WERI-Rb-1 (cell line): Measurements from ENCODE around the gene SP3.

Source experiments
- DNase-seq: peaks from one replicate; pipeline ENCODE4 v3.0.0-alpha.2; 2020
- H3K27ac ChIP-seq: fragments of 250-450 bp; sonication (Bioruptor Pico); 2 replicates; pipeline ENCODE4 v1.5.1; 2020; ENCODE audit warnings: mild to moderate bottlenecking, moderate library complexity
- H3K27me3 ChIP-seq: fragments of 250-450 bp; sonication (Bioruptor Pico); 2 replicates; pipeline ENCODE4 v1.5.1; 2021; ENCODE audit warnings: mild to moderate bottlenecking, low read depth, moderate library complexity; ENCODE audit not compliant: insufficient read depth, severe bottlenecking
- H3K36me3 ChIP-seq: fragments of 250-450 bp; sonication (Bioruptor Pico); 2 replicates; pipeline ENCODE4 v1.5.1; 2020; ENCODE audit warnings: mild to moderate bottlenecking, moderate library complexity
- H3K4me3 ChIP-seq: 2 replicates; pipeline ENCODE4 v1.5.1; 2011; ENCODE audit warnings: low read depth, mild to moderate bottlenecking, control low read depth, low read length
- H3K9me3 ChIP-seq: fragments of 250-450 bp; sonication (Bioruptor Pico); 2 replicates; pipeline ENCODE4 v1.5.1; 2021; ENCODE audit warnings: mild to moderate bottlenecking, moderate library complexity; ENCODE audit not compliant: severe bottlenecking
- TF ChIP-seq, protein P1 (sequence below): IDR thresholded peaks from 2 replicates; pipeline ENCODE4 v1.5.1; 2011; ENCODE audit warnings: low read depth, mild to moderate bottlenecking, control low read depth, inconsistent platforms, low read length

The SP3 gene

DNA sequence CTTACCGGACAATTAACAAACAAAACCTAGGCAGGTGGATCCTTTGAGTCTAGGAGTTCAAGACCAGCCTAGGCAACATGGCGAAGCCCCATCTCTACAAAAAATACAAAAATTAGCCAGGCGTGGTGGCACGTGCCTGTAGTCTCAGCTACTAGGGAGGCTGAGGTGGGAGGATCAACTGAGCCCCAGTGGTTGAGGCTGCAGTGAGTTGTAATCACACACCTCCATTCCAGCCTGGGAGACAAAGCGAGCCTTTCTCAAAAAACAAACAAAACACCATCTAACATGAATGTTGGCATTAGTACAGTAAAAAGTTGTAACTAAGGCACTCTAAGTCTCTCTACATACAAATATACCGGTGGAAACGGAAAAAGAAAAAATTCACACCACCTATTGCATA is 5.3 kb downstream of the SP3 start:
- TF ChIP-seq, protein P1, sequence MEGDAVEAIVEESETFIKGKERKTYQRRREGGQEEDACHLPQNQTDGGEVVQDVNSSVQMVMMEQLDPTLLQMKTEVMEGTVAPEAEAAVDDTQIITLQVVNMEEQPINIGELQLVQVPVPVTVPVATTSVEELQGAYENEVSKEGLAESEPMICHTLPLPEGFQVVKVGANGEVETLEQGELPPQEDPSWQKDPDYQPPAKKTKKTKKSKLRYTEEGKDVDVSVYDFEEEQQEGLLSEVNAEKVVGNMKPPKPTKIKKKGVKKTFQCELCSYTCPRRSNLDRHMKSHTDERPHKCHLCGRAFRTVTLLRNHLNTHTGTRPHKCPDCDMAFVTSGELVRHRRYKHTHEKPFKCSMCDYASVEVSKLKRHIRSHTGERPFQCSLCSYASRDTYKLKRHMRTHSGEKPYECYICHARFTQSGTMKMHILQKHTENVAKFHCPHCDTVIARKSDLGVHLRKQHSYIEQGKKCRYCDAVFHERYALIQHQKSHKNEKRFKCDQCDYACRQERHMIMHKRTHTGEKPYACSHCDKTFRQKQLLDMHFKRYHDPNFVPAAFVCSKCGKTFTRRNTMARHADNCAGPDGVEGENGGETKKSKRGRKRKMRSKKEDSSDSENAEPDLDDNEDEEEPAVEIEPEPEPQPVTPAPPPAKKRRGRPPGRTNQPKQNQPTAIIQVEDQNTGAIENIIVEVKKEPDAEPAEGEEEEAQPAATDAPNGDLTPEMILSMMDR, result no peak
- H3K27ac ChIP-seq, result 0 out of 2 replicates have a peak overlapping the region, but pooled peaks have one; percentile 20
- H3K4me3 ChIP-seq, result no peak overlapping the region
- no peaks in the 10 kb centered on the region for H3K9me3 ChIP-seq
- DNase-seq, result no peak
- H3K27me3 ChIP-seq, result no peaks in the 10 kb centered on the region
- peaks cover 61% of the 10 kb centered on the region for H3K36me3 ChIP-seq

- Histone ChIP-seq H3K9me3 (no peaks in the 10 kb centered on the region), H3K27me3 (no peaks in the 10 kb centered on the region), H3K36me3 (peaks cover 63% of the 10 kb centered on the region), H3K27ac (0 out of 2 replicates have a peak overlapping the region, but pooled peaks have one; percentile 20), H3K4me3 (no peak overlapping the region)
- TF ChIP-seq, protein P1, result no peak
- no peak for DNase-seq
These were observed 5.8 kb downstream of the SP3 start for GRCh38 chr2:173959358-173959884.

GRCh38 chr2:173958198-173958846 is 6.9 kb downstream of the SP3 start:
- Histone ChIP-seq H3K36me3 (peaks cover 73% of the 10 kb centered on the region), H3K27me3 (no peaks in the 10 kb centered on the region), H3K27ac (no peak overlapping the region), H3K9me3 (no peaks in the 10 kb centered on the region), H3K4me3 (no peak overlapping the region)
- TF ChIP-seq, protein P1, result no peak
- DNase-seq, result no peak

DNA sequence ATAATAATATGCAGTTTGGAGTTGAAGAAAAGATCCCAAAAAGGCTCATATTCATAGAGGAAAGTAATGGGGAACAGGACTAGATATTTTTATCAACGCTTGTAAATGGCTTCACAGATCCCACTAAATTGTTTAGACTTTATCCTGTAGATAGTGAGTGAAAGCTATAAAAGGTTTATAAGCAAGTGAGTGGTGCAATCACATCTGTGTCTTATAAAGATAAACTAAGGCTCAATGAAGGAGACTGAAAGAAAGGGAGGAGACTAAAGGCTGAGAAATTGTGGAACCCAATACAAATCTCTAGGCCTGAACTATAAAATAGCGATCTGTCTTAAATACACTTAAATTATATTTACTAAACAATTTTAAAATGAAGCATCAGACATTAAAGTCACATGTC is 7.7 kb downstream of the SP3 start:
- TF ChIP-seq, protein P1, result no peak
- H3K36me3 ChIP-seq, result peaks cover 74% of the 10 kb centered on the region

DNA sequence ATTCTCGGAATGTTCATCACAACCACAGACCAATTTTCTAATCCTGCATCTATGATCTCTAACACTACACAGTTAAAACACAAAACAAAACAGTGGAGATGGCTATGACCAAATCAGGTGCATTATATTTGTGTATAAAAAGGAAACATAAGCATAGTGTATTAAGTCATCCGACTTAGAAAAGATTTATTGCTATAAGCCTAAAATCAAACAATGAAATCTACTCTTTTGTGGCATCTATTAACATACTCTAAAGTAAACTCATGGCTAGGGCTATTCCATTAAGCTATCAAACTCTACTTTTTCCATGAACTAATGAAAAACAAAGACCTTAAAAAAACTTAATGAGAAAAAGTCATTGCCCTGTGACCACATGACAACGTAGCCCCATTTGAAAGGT is 8.7 kb downstream of the SP3 start:
- TF ChIP-seq, protein P1, result no peak
- peaks cover 77% of the 10 kb centered on the region for H3K36me3 ChIP-seq
- H3K9me3 ChIP-seq, result no peaks in the 10 kb centered on the region
- H3K27ac ChIP-seq, result no peak overlapping the region
- H3K4me3 ChIP-seq, result no peak overlapping the region
- no peak for DNase-seq
- H3K27me3 ChIP-seq, result no peaks in the 10 kb centered on the region

More for the DNA sequence above, 7.7 kb downstream of the SP3 start:
- no peak overlapping the region for H3K27ac ChIP-seq
- DNase-seq, result no peak
- no peaks in the 10 kb centered on the region for H3K9me3 ChIP-seq
- H3K27me3 ChIP-seq, result no peaks in the 10 kb centered on the region
- no peak overlapping the region for H3K4me3 ChIP-seq

DNA sequence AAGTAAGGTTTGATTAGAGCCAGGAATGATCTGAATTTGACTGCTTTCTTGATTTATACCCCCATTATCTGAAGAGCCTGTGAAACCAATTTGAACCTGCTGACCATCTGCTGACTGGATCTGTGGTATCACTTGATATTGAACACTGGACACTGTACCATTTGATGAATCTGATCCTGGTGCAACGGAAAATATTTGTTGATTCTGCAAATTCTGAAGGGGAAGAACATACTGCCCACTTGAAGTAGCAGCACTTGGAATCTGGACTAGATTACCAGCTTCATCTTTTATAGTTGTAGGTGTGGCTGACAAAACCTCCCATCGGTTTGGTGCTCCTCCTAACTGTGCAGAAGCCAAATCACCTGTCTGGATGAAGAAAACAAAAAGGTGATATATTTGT is 9.3 kb downstream of the SP3 start:
- DNase-seq, result no peak
- Histone ChIP-seq H3K36me3 (peaks cover 71% of the 10 kb centered on the region), H3K4me3 (no peak overlapping the region), H3K27ac (no peak overlapping the region), H3K9me3 (no peaks in the 10 kb centered on the region), H3K27me3 (no peaks in the 10 kb centered on the region)
- TF ChIP-seq, protein P1, result no peak
